Vagina (tissue), 2 donors: ENCODE results near the gene CAND1. TPM values are rescaled to one million over a fixed set of nuclear protein-coding genes. Genes with fewer than 3 reads are reported as not detected.
"Not testable (repeated sequence)": the region's sequence is repeated elsewhere in the genome, so short reads cannot be mapped to it uniquely, and the experiment has no call there.

Experiments used
- DNase-seq, 2 donors: peaks; one replicate each; pipeline ENCODE4 v3.0.0-alpha.2; 2017; ENCODE audit errors: extremely low spot score in 2 of 2
- H3K27ac ChIP-seq: fragments of 200-600 bp; sonication (generic); one replicate; pipeline ENCODE4 v1.5.1; 2019
- H3K27me3 ChIP-seq: fragments of 200-600 bp; sonication (generic); one replicate; pipeline ENCODE4 v1.5.1; 2019
- H3K36me3 ChIP-seq, 2 donors: fragments of 200-600 bp; sonication (generic); one replicate each; pipeline ENCODE4 v1.5.1; 2017 to 2019
- H3K4me1 ChIP-seq: fragments of 200-600 bp; sonication (generic); one replicate; pipeline ENCODE4 v1.5.1; 2019
- H3K4me3 ChIP-seq, 2 donors: fragments of 200-600 bp; sonication (generic); 1 replicate in 1 of 2; 2 replicates in 1 of 2; pipeline ENCODE4 v1.5.1; 2016 to 2019
- H3K9me3 ChIP-seq: fragments of 200-600 bp; sonication (generic); one replicate; pipeline ENCODE4 v1.5.1; 2019
- CTCF ChIP-seq, 3 experiments: fragments of 450-650 bp in 2 of 3; fragments of 200-600 bp in 1 of 3; sonication (generic) in 1 of 3; IDR thresholded peaks; one replicate each; pipeline ENCODE4 v1.5.1; 2017 to 2019; ENCODE audit warnings: antibody characterized with exemption in 3 of 3, mild to moderate bottlenecking in 2 of 3, moderate library complexity in 2 of 3
- POLR2A ChIP-seq, 2 donors: fragments of 450-650 bp; IDR thresholded peaks; one replicate each; pipeline ENCODE4 v1.6.1; 2017; ENCODE audit warnings: antibody characterized with exemption in 2 of 2, mild to moderate bottlenecking in 2 of 2, moderate library complexity in 2 of 2
- POLR2AphosphoS5 ChIP-seq, 2 donors: sonication (generic); formaldehyde crosslinking; IDR thresholded peaks; one replicate each; pipeline ENCODE4 v1.9.0; 2017; ENCODE audit warnings: antibody characterized with exemption in 2 of 2, mild to moderate bottlenecking in 2 of 2, low read depth in 1 of 2; ENCODE audit not compliant: insufficient read depth in 1 of 2
- intact Hi-C: fragments of 100-400 bp; cut with DNase I; formaldehyde crosslinking; loops from one replicate; pipeline ENCODE4 v1.15.1; 2023
- total RNA-seq: library from RNA; depleted of rRNA; stranded (reverse); fragments of >200 nt; gene quantifications from one replicate; pipeline ENCODE4 v1.2.3, GENCODE V29; 2016

The CAND1 gene
- total RNA-seq, 1 donor from 2014 or later = 68.0 TPM

GRCh38 chr12:67333649-67334048 is 64.5 kb downstream of the CAND1 start:
- no peaks in the 10 kb centered on the region for H3K27me3 ChIP-seq
- H3K36me3 ChIP-seq = no peaks in the 10 kb centered on the region
- no peak overlapping the region for H3K4me3 ChIP-seq
- no peak for TF ChIP-seq POLR2A (IDR thresholded peaks at IDR 0.05)
- TF ChIP-seq CTCF (IDR thresholded peaks at IDR 0.05) = no peak
- no peak for TF ChIP-seq POLR2AphosphoS5 (IDR thresholded peaks at IDR 0.05; ENCODE audit: insufficient read depth in 1 of 2, low read depth in 1 of 2)
- H3K27ac ChIP-seq = no peak overlapping the region
- H3K4me1 ChIP-seq = no peaks in the 10 kb centered on the region
- no peaks in the 10 kb centered on the region for H3K9me3 ChIP-seq
- no peak for DNase-seq
- intact Hi-C loops = no loop called here

GRCh38 chr12:67338426-67338825 is 69.3 kb downstream of the CAND1 start:
- no peak for TF ChIP-seq POLR2A (IDR thresholded peaks at IDR 0.05)
- TF ChIP-seq CTCF (IDR thresholded peaks at IDR 0.05) = no peak
- TF ChIP-seq POLR2AphosphoS5 (IDR thresholded peaks at IDR 0.05; ENCODE audit: insufficient read depth in 1 of 2, low read depth in 1 of 2) = no peak
- Histone ChIP-seq H3K27me3 (no peaks in the 10 kb centered on the region), H3K36me3 (no peaks in the 10 kb centered on the region), H3K4me1 (no peaks in the 10 kb centered on the region), H3K4me3 (no peak overlapping the region), H3K9me3 (no peaks in the 10 kb centered on the region), H3K27ac (no peak overlapping the region)
- no peak for DNase-seq
- intact Hi-C loops = no loop called here

- no peak for DNase-seq
- H3K27ac ChIP-seq = no peak overlapping the region
- no peaks in the 10 kb centered on the region for H3K36me3 ChIP-seq
- intact Hi-C loops = no loop called here
- no peaks in the 10 kb centered on the region for H3K27me3 ChIP-seq
- no peaks in the 10 kb centered on the region for H3K9me3 ChIP-seq
- no peaks in the 10 kb centered on the region for H3K4me1 ChIP-seq
- no peak overlapping the region for H3K4me3 ChIP-seq
- TF ChIP-seq POLR2AphosphoS5 (IDR thresholded peaks at IDR 0.05; ENCODE audit: insufficient read depth in 1 of 2, low read depth in 1 of 2) (no peak), POLR2A (IDR thresholded peaks at IDR 0.05) (no peak), CTCF (IDR thresholded peaks at IDR 0.05) (no peak)
Observed at GRCh38 chr12:67339530-67339929, 70.4 kb downstream of the CAND1 start.

- DNase-seq, H3K9me3 ChIP-seq, H3K4me1 ChIP-seq, H3K4me3 ChIP-seq, H3K27ac ChIP-seq, intact Hi-C loops, H3K27me3 ChIP-seq, H3K36me3 ChIP-seq: not testable (repeated sequence)
Observed at GRCh38 chr12:67341086-67341485, 71.9 kb downstream of the CAND1 start.

GRCh38 chr12:67344979-67345710 is 76.0 kb downstream of the CAND1 start:
- H3K4me3 ChIP-seq = no peak overlapping the region
- H3K27ac ChIP-seq = no peak overlapping the region
- no peaks in the 10 kb centered on the region for H3K36me3 ChIP-seq
- no peaks in the 10 kb centered on the region for H3K27me3 ChIP-seq
- no peaks in the 10 kb centered on the region for H3K4me1 ChIP-seq
- no peak for DNase-seq
- H3K9me3 ChIP-seq = no peaks in the 10 kb centered on the region
- intact Hi-C loops = no loop called here
- TF ChIP-seq POLR2AphosphoS5 (IDR thresholded peaks at IDR 0.05; ENCODE audit: insufficient read depth in 1 of 2, low read depth in 1 of 2) (no peak), CTCF (IDR thresholded peaks at IDR 0.05) (no peak), POLR2A (IDR thresholded peaks at IDR 0.05) (no peak)
